K562 (cell line): ENCODE results near the gene COL15A1. TPM values are rescaled to one million over a fixed set of nuclear protein-coding genes. Genes with fewer than 3 reads are reported as not detected.

Experiments
- JUND ChIP-seq, 2 experiments: IDR thresholded peaks; 2 replicates in 1 of 2; 3 replicates in 1 of 2; pipeline ENCODE4 v1.6.1; 2011; ENCODE audit warnings: borderline replicate concordance in 2 of 2, low read depth in 2 of 2, low read length in 2 of 2, improper control_type of control experiment in 1 of 2, missing biosample characterization in 1 of 2, missing genetic modification characterization in 1 of 2, missing genetic modification reagents in 1 of 2
- LCOR ChIP-seq: sonication (generic); formaldehyde crosslinking; IDR thresholded peaks from 2 replicates; pipeline ENCODE4 v1.8.0; 2022; ENCODE audit warnings: mild to moderate bottlenecking, missing genetic modification reagents
- MGA ChIP-seq: fragments of 450-650 bp; IDR thresholded peaks from 2 replicates; pipeline ENCODE4 v1.6.1; 2016; ENCODE audit warnings: mild to moderate bottlenecking, moderate library complexity
- REST ChIP-seq, 2 experiments: fragments of 450-650 bp; formaldehyde crosslinking in 1 of 2; IDR thresholded peaks; 2 replicates each; pipeline versions ENCODE4 v1.4.0 to v1.6.1; 2014 to 2020; ENCODE audit warnings: mild to moderate bottlenecking in 2 of 2, borderline replicate concordance in 1 of 2, low read depth in 1 of 2
- polyA plus RNA-seq, 8 experiments: library from polyadenylated mRNA; depleted of rRNA in 4 of 8; stranded (reverse) in 5 of 8; unstranded in 3 of 8; fragments of >200 nt; fragmentation: Nextera tagmentation in 2 of 8; fragmentation: Illumina TruSeq in 1 of 8; extraction: Ambion mirVana in 2 of 8; extraction: Trizol in 1 of 8; gene quantifications; 2 replicates each; pipeline versions ENCODE4 v1.2.1 to v1.2.3, GENCODE V29; 2011 to 2014; ENCODE audit warnings: inconsistent platforms in 1 of 8, missing spikeins in 1 of 8
- total RNA-seq, 7 experiments: library from RNA; depleted of rRNA in 6 of 7; stranded (reverse); fragments of >200 nt in 6 of 7; fragmentation: Illumina TruSeq in 2 of 7; extraction: Trizol in 2 of 7; gene quantifications; 2 replicates each; pipeline versions ENCODE4 v1.2.1 to v1.2.3, GENCODE V29; 2011 to 2021; ENCODE audit warnings: low replicate concordance in 1 of 7

Gene COL15A1
- total and polyA plus RNA-seq, 9 of the 15 experiments (the other 6 are each of a cell fraction or from before 2014, with no cell fraction given) = 0.46 to 5.1 (median 2.6) TPM

DNA sequence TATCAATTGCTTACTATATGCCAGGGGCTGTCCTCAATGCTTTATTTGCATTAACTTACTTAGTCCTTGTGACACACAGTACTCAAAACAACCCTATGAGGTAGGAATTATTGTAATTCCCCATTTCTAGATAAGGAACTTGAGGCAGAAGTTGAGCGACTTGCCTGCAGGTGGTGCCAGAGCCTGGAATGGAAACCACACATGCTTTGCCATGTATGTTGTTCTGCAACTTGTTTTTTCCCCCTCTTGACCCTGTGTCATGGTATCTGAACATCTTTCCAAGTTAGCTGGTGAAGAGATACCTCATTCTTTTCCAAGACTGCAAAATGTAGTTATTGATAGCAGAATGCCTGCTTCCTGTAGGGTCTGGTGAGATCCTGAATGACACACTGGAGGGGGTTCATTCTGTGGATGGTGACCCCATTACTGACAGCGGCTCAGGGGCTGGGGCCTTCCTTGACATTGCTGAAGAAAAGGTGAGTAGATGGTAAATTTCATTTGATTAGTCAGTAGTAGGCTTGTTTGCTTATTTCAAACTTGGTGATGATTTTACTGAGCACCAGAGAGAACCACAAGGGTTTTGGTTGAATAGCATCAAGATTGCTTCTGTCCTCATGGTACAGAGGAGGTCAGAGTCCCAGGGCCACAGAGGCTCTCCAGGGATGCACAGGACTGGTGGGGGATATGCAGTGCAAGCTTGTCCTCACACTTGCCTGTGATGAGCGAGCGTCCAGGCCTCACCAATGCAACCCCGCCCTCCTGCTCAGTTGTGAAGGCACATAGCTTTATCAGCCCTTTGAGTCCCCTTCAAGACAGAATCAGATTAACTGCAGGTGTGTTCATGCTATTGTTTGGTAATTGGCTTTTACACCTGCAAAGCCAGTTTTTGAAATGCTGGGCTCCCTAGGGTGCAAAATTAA lies 57.0 kb downstream of the COL15A1 start (continued):
- TF ChIP-seq MGA (no peak; the same call in 1 of the 2 replicates), REST (IDR thresholded peaks at IDR 0.05; ENCODE audit: borderline replicate concordance) (peak; percentile 87), REST (CRISPR knock-in tag; IDR thresholded peaks at IDR 0.05; ENCODE audit: low read depth) (no peak), JUND (IDR thresholded peaks at IDR 0.05; ENCODE audit: borderline replicate concordance, low read depth, low read length) (0 out of 2 replicates have a peak, but pooled peaks have one; percentile 1), JUND (tag; IDR thresholded peaks at IDR 0.05; ENCODE audit: borderline replicate concordance, low read depth, low read length) (peak; percentile 40; the same call in 1 of the 3 replicates), LCOR (no peak)
